GM19452 (cell line): ENCODE measurements around the gene BAIAP2L2.
"Not testable (repeated sequence)": the region's sequence is repeated elsewhere in the genome, so short reads cannot be mapped to it uniquely, and the experiment has no call there.

ENCODE experiments used
- ATAC-seq: cut with Tn5 transposase; IDR thresholded peaks from one replicate; pipeline ENCODE4 v1.9.1; 2021; ENCODE audit not compliant: unreplicated experiment

Gene BAIAP2L2

GRCh38 chr22:38129856-38130255, 19.4 kb upstream of the BAIAP2L2 start:
- ATAC-seq, result no peak

- ATAC-seq, result no peak
Measured at GRCh38 chr22:38129021-38129420, 18.5 kb upstream of the BAIAP2L2 start.

GRCh38 chr22:38127869-38128268, 17.4 kb upstream of the BAIAP2L2 start:
- ATAC-seq, result no peak

- no peak for ATAC-seq
Measured at GRCh38 chr22:38126928-38127668, 16.6 kb upstream of the BAIAP2L2 start.

- no peak for ATAC-seq
Measured at GRCh38 chr22:38125751-38126201, 15.3 kb upstream of the BAIAP2L2 start.

- ATAC-seq, result no peak
Measured at GRCh38 chr22:38125038-38125610, 14.6 kb upstream of the BAIAP2L2 start.

GRCh38 chr22:38124236-38124974, 13.9 kb upstream of the BAIAP2L2 start:
- ATAC-seq, result no peak

- ATAC-seq, result no peak
Measured at GRCh38 chr22:38122616-38123015, 12.1 kb upstream of the BAIAP2L2 start.

GRCh38 chr22:38120359-38121110, 10.1 kb upstream of the BAIAP2L2 start:
- ATAC-seq, result no peak

- not testable (repeated sequence) for ATAC-seq
Measured at GRCh38 chr22:38118747-38119146, 8.3 kb upstream of the BAIAP2L2 start.

- ATAC-seq, result no peak
Measured at GRCh38 chr22:38118182-38118581, 7.7 kb upstream of the BAIAP2L2 start.

GRCh38 chr22:38117556-38117955, 7.1 kb upstream of the BAIAP2L2 start:
- ATAC-seq, result not testable (repeated sequence)

GRCh38 chr22:38115423-38116205, 5.1 kb upstream of the BAIAP2L2 start:
- ATAC-seq, result no peak

GRCh38 chr22:38114484-38115398, 4.3 kb upstream of the BAIAP2L2 start:
- ATAC-seq, result no peak

GRCh38 chr22:38112381-38112780, 1.9 kb upstream of the BAIAP2L2 start:
- no peak for ATAC-seq

- no peak for ATAC-seq
Measured at GRCh38 chr22:38111925-38112355, 1.5 kb upstream of the BAIAP2L2 start.

GRCh38 chr22:38110863-38111852, 674 bp upstream of the BAIAP2L2 start:
- ATAC-seq, result no peak

- ATAC-seq, result no peak
Measured at GRCh38 chr22:38109371-38110001, 998 bp downstream of the BAIAP2L2 start.
